H9 (cell line): ENCODE results near the gene PDXP. TPM values are rescaled to one million over a fixed set of nuclear protein-coding genes. Genes with fewer than 3 reads are reported as not detected.

Experiments used
- DNase-seq: peaks from one replicate; pipeline ENCODE4 v3.0.0-alpha.2; 2017
- H2AFZ ChIP-seq: one replicate; pipeline ENCODE4 v1.6.1; 2013; ENCODE audit warnings: mild to moderate bottlenecking, low read length, control low read depth, moderate library complexity
- H2AK5ac ChIP-seq: 2 replicates; pipeline ENCODE4 v1.6.1; 2013; ENCODE audit warnings: low read length, control low read depth, mixed read lengths; ENCODE audit not compliant: insufficient read length
- H2BK120ac ChIP-seq: one replicate; pipeline ENCODE4 v1.6.1; 2013; ENCODE audit warnings: low read depth, mild to moderate bottlenecking, low read length, control low read depth, inconsistent platforms; ENCODE audit not compliant: poor library complexity, severe bottlenecking
- H2BK12ac ChIP-seq: 2 replicates; pipeline ENCODE4 v1.6.1; 2013; ENCODE audit warnings: low read length, control low read depth, mixed read lengths, low read depth; ENCODE audit not compliant: insufficient read length
- H2BK15ac ChIP-seq: 2 replicates; pipeline ENCODE4 v1.6.1; 2013; ENCODE audit warnings: low read depth, low read length, control low read depth
- H2BK20ac ChIP-seq: one replicate; pipeline ENCODE4 v1.6.1; 2013; ENCODE audit warnings: low read depth, mild to moderate bottlenecking, low read length, control low read depth, inconsistent platforms; ENCODE audit not compliant: poor library complexity, severe bottlenecking
- H2BK5ac ChIP-seq: 2 replicates; pipeline ENCODE4 v1.6.1; 2013; ENCODE audit warnings: low read length, control low read depth, mixed read lengths; ENCODE audit not compliant: insufficient read length
- H3K14ac ChIP-seq: 2 replicates; pipeline ENCODE4 v1.6.1; 2013; ENCODE audit warnings: low read length, control low read depth; ENCODE audit not compliant: insufficient read depth
- H3K18ac ChIP-seq: 2 replicates; pipeline ENCODE4 v1.6.1; 2013; ENCODE audit warnings: low read depth, mild to moderate bottlenecking, mixed read lengths, low read length, control low read depth; ENCODE audit not compliant: insufficient read length
- H3K23ac ChIP-seq: 2 replicates; pipeline ENCODE4 v1.6.1; 2013; ENCODE audit warnings: low read length, control low read depth, mixed read lengths, low read depth; ENCODE audit not compliant: insufficient read length
- H3K23me2 ChIP-seq: 2 replicates; pipeline ENCODE4 v1.6.1; 2013; ENCODE audit warnings: low read depth, mild to moderate bottlenecking, mixed read lengths, low read length, control low read depth; ENCODE audit not compliant: insufficient read length, poor library complexity, severe bottlenecking
- H3K27ac ChIP-seq: 2 replicates; pipeline ENCODE4 v1.5.1; 2013; ENCODE audit warnings: low read length, control low read depth, mixed read lengths, low read depth; ENCODE audit not compliant: insufficient read length
- H3K27me3 ChIP-seq: 2 replicates; pipeline ENCODE4 v1.6.1; 2013; ENCODE audit warnings: low read length, control low read depth, inconsistent platforms; ENCODE audit not compliant: insufficient read depth
- H3K4ac ChIP-seq: 2 replicates; pipeline ENCODE4 v1.6.1; 2013; ENCODE audit warnings: low read depth, mild to moderate bottlenecking, control low read depth, inconsistent platforms, low read length, moderate library complexity
- H3K4me1 ChIP-seq: 2 replicates; pipeline ENCODE4 v1.6.1; 2013; ENCODE audit warnings: low read length, control low read depth, inconsistent platforms; ENCODE audit not compliant: insufficient read depth
- H3K4me2 ChIP-seq: 2 replicates; pipeline ENCODE4 v1.6.1; 2013; ENCODE audit warnings: low read length, control low read depth, mixed read lengths; ENCODE audit not compliant: insufficient read length, insufficient read depth
- H3K56ac ChIP-seq: 2 replicates; pipeline ENCODE4 v1.6.1; 2013; ENCODE audit warnings: low read depth, mild to moderate bottlenecking, mixed read lengths, low read length, control low read depth; ENCODE audit not compliant: insufficient read length
- H3K79me1 ChIP-seq: 2 replicates; pipeline ENCODE4 v1.6.1; 2013; ENCODE audit warnings: low read depth, mild to moderate bottlenecking, moderate library complexity, low read length, control low read depth, inconsistent platforms; ENCODE audit not compliant: insufficient read depth, poor library complexity, severe bottlenecking
- H3K79me2 ChIP-seq: 2 replicates; pipeline ENCODE4 v1.6.1; 2013; ENCODE audit warnings: low read length, control low read depth, inconsistent platforms; ENCODE audit not compliant: insufficient read depth
- H3K9ac ChIP-seq: 2 replicates; pipeline ENCODE4 v1.6.1; 2013; ENCODE audit warnings: low read length, control low read depth, mixed read lengths; ENCODE audit not compliant: insufficient read length; ENCODE audit errors: extremely low read depth
- H3K9me3 ChIP-seq: one replicate; pipeline ENCODE4 v1.6.1; 2013; ENCODE audit warnings: low read depth, low read length, inconsistent platforms; ENCODE audit not compliant: control insufficient read depth
- H3T11ph ChIP-seq: one replicate; pipeline ENCODE4 v1.6.1; 2013; ENCODE audit warnings: mild to moderate bottlenecking, low read length, control low read depth, inconsistent platforms
- H4K20me1 ChIP-seq: one replicate; pipeline ENCODE4 v1.6.1; 2013; ENCODE audit not compliant: control insufficient read depth, insufficient read length, insufficient read depth
- H4K5ac ChIP-seq: 2 replicates; pipeline ENCODE4 v1.6.1; 2013; ENCODE audit warnings: low read depth, mild to moderate bottlenecking, mixed read lengths, low read length, control low read depth; ENCODE audit not compliant: insufficient read length
- H4K8ac ChIP-seq: replicated peaks from 2 replicates; pipeline ENCODE4 v1.6.1; 2013; ENCODE audit warnings: low read length, control low read depth, mixed read lengths, low read depth; ENCODE audit not compliant: insufficient read length
- H4K91ac ChIP-seq: 2 replicates; pipeline ENCODE4 v1.6.1; 2013; ENCODE audit warnings: low read depth, mild to moderate bottlenecking, moderate library complexity, mixed read lengths, low read length, control low read depth; ENCODE audit not compliant: insufficient read length
- H3K27ac Mint-ChIP-seq, 3 experiments: 2 replicates in 2 of 3; 3 replicates in 1 of 3; pipeline ENCODE4 v1.8.0; 2020 to 2021; ENCODE audit warnings: mixed read lengths in 3 of 3, mild to moderate bottlenecking in 1 of 3, moderate library complexity in 1 of 3
- H3K27me3 Mint-ChIP-seq: 2 replicates; pipeline ENCODE4 v1.8.0; 2021; ENCODE audit warnings: low read depth, mild to moderate bottlenecking, moderate library complexity, mixed read lengths
- H3K36me3 Mint-ChIP-seq, 3 experiments: 2 replicates in 2 of 3; 3 replicates in 1 of 3; pipeline ENCODE4 v1.8.0; 2020 to 2021; ENCODE audit warnings: low read depth in 3 of 3, mixed read lengths in 3 of 3; ENCODE audit not compliant: insufficient read depth in 1 of 3
- H3K4me1 Mint-ChIP-seq, 2 experiments: 2 replicates each; pipeline ENCODE4 v1.8.0; 2020; ENCODE audit warnings: mixed read lengths in 2 of 2
- H3K4me3 Mint-ChIP-seq, 2 experiments: 2 replicates in 1 of 2; 3 replicates in 1 of 2; pipeline ENCODE4 v1.8.0; 2020 to 2021; ENCODE audit warnings: mild to moderate bottlenecking in 2 of 2, mixed read lengths in 2 of 2, moderate library complexity in 1 of 2
- H3K9me3 Mint-ChIP-seq, 2 experiments: 2 replicates in 1 of 2; 3 replicates in 1 of 2; pipeline ENCODE4 v1.8.0; 2020; ENCODE audit warnings: mild to moderate bottlenecking in 2 of 2, mixed read lengths in 2 of 2, moderate library complexity in 1 of 2
- CTCF ChIP-seq: fragments of 200-600 bp; sonication (generic); conservative IDR thresholded peaks from 3 replicates; pipeline ENCODE4 v1.8.0; 2021; ENCODE audit warnings: antibody characterized with exemption, mild to moderate bottlenecking
- WGBS: extraction: QIAGEN DNeasy Blood & Tissue Kit; methylation state at CpG from one replicate; pipeline ENCODE4 v1.1.7; 2013; ENCODE audit warnings: missing lambda C conversion rate, low lambda C conversion rate, mixed read lengths; ENCODE audit not compliant: insufficient read length; ENCODE audit errors: extremely low coverage; 5-methylcytosine and 5-hydroxymethylcytosine counted together
- total RNA-seq: library from RNA; stranded (reverse); gene quantifications from 2 replicates; pipeline ENCODE4 v1.2.1, GENCODE V29; 2021

PDXP gene
- total RNA-seq, 1 experiment from 2014 or later, result 41.0 TPM

DNA sequence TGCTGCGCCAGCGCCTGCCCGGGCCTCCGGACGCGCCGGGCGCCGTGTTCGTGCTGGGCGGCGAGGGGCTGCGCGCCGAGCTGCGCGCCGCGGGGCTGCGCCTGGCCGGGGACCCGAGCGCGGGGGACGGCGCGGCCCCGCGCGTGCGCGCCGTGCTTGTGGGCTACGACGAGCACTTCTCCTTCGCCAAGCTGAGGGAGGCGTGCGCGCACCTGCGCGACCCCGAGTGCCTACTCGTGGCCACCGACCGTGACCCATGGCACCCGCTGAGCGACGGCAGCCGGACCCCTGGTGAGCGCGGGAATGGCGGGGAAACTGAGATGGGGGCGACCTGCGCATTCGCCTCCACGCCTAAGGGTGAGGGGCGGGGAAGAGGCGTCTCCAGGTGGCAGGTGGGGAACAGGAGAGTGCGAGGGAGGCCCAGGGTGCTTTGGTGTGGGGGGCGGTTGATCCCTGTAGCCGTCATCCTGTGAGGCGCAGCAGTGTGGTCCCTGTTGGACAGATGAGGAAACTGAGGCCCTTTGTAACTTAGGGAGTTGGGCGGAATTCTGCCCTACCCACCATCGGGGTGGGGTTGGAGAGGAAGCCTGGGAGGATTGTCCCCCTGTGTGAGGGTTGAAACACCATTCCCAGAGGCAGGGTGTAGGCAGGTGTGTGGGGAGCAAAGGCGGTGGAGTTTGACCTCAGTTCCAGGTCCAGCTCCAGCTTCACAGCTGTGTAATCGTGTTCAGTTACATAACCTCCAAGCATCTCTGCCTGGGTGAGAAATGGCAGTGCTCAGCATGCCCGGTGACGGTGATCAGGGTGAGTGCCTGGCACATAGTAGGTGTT lies 758 bp downstream of the PDXP start:
- Mint-ChIP-seq H3K9me3 (no peaks in the 10 kb centered on the region; a peak in 1 of 5 replicates), H3K27ac (no peak overlapping the region; a peak in 1 of 7 replicates), H3K4me1 (peaks cover 22 to 23% of the 10 kb centered on the region in 2 experiments), H3K4me3 (peak overlapping the region; percentile 88 to 91), H3K36me3 (peaks cover 0 to 15% (median 15%) of the 10 kb centered on the region in 3 experiments; a peak in 6 of 7 replicates), H3K27me3 (no peaks in the 10 kb centered on the region)
- no peak overlapping the region for H3K23ac ChIP-seq
- H2AK5ac ChIP-seq, result no peak overlapping the region
- H3K4ac ChIP-seq, result no peak overlapping the region
- H2BK120ac ChIP-seq, result no peak overlapping the region
- H4K8ac ChIP-seq, result no peak overlapping the region
- no CpG with 5 or more reads among the region's 68 CpGs for WGBS
- peak overlapping the region; percentile 79 for H3K14ac ChIP-seq
- H3K4me2 ChIP-seq, result peak overlapping the region; percentile 95
- no peak overlapping the region for H2BK20ac ChIP-seq
- H3K18ac ChIP-seq, result no peak overlapping the region
- H4K91ac ChIP-seq, result no peak overlapping the region
- no peak overlapping the region for H3K27ac ChIP-seq
- no peak overlapping the region for H2BK12ac ChIP-seq
- H2BK15ac ChIP-seq, result no peak overlapping the region
- H2BK5ac ChIP-seq, result no peak overlapping the region
- no peak for TF ChIP-seq CTCF
- no peak overlapping the region for H3K56ac ChIP-seq
- H3K79me1 ChIP-seq, result peaks cover 8% of the 10 kb centered on the region
- no peaks in the 10 kb centered on the region for H4K20me1 ChIP-seq
- no peaks in the 10 kb centered on the region for H3K9me3 ChIP-seq
- peaks cover 25% of the 10 kb centered on the region; the same call in 1 of the 2 replicates for H3K79me2 ChIP-seq
- peaks cover 2% of the 10 kb centered on the region; the same call in 1 of the 2 replicates for H3K4me1 ChIP-seq
- peak overlapping the region; percentile 42 for H3K9ac ChIP-seq
- DNase-seq, result no peak
- no peak overlapping the region for H2AFZ ChIP-seq
- no peak overlapping the region for H4K5ac ChIP-seq
- peaks cover 7% of the 10 kb centered on the region for H3K23me2 ChIP-seq
- H3K27me3 ChIP-seq, result no peaks in the 10 kb centered on the region
- no peak overlapping the region for H3T11ph ChIP-seq
